Stimulated activated CD8-positive, alpha-beta memory T cell treated with anti-CD3 and anti-CD28 coated beads, Interleukin-2, amount 100 ng/mL, for 1 hour (primary cell): ENCODE results near the gene ARHGEF39.

ENCODE experiments used
- DNase-seq, 2 donors: peaks; one replicate each; pipeline ENCODE4 v3.0.0-alpha.2; 2020; ENCODE audit warnings: low read depth in 2 of 2

The ARHGEF39 gene

GRCh38 chr9:35691334-35691650, 26.3 kb upstream of the ARHGEF39 start:
- DNase-seq = no peak

GRCh38 chr9:35690614-35691333, 25.8 kb upstream of the ARHGEF39 start:
- DNase-seq = no peak

- DNase-seq = no peak
These were observed 25.3 kb upstream of the ARHGEF39 start for GRCh38 chr9:35690294-35690613.

- no peak for DNase-seq
These were observed 24.7 kb upstream of the ARHGEF39 start, which contains the start of gene TPM2 for GRCh38 chr9:35689542-35690293. TPM2 (minus strand) TSS chr9:35689925; CDS start chr9:35689817, 108 bp downstream.

- no peak for DNase-seq
These were observed 23.9 kb upstream of the ARHGEF39 start for GRCh38 chr9:35688558-35689541.

GRCh38 chr9:35687972-35688557, 23.1 kb upstream of the ARHGEF39 start:
- no peak for DNase-seq

- no peak for DNase-seq
These were observed 22.3 kb upstream of the ARHGEF39 start for GRCh38 chr9:35687306-35687705.

- no peak for DNase-seq
These were observed 21.5 kb upstream of the ARHGEF39 start for GRCh38 chr9:35686222-35687203.

GRCh38 chr9:35685506-35685905, 20.5 kb upstream of the ARHGEF39 start:
- no peak for DNase-seq

GRCh38 chr9:35684921-35685320, 19.9 kb upstream of the ARHGEF39 start:
- DNase-seq = no peak

GRCh38 chr9:35683323-35683722, 18.3 kb upstream of the ARHGEF39 start:
- no peak for DNase-seq

- DNase-seq = no peak
These were observed 17.7 kb upstream of the ARHGEF39 start for GRCh38 chr9:35682520-35683315.

- no peak for DNase-seq
These were observed 17.1 kb upstream of the ARHGEF39 start for GRCh38 chr9:35682051-35682450.

GRCh38 chr9:35681341-35682002, 16.5 kb upstream of the ARHGEF39 start:
- no peak for DNase-seq

- DNase-seq = no peak
These were observed 15.5 kb upstream of the ARHGEF39 start for GRCh38 chr9:35680331-35681105.

- no peak for DNase-seq
These were observed 14.9 kb upstream of the ARHGEF39 start for GRCh38 chr9:35679766-35680330.

- no peak for DNase-seq
These were observed 14.1 kb upstream of the ARHGEF39 start for GRCh38 chr9:35679091-35679490.

- DNase-seq = no peak
These were observed 10.9 kb upstream of the ARHGEF39 start for GRCh38 chr9:35675732-35676392.
